A673 (cell line): ENCODE measurements around the gene PYY.

Source experiments
- CTCF ChIP-seq: fragments of 300-800, 200-600 bp; sonication (generic); conservative IDR thresholded peaks from 2 replicates; pipeline ENCODE4 v1.5.1; 2017; ENCODE audit warnings: low read depth, mild to moderate bottlenecking, antibody characterized with exemption, low read length, moderate library complexity, mixed read lengths
- EZH2 ChIP-seq: fragments of 200-600 bp; sonication (generic); IDR thresholded peaks from 2 replicates; pipeline ENCODE4 v1.6.1; 2017; ENCODE audit warnings: borderline replicate concordance, low read depth, mild to moderate bottlenecking, mixed read lengths, antibody characterized with exemption, low read length; ENCODE audit not compliant: poor library complexity, severe bottlenecking

GRCh38 chr17:43995150-43995471 is 41.4 kb upstream of the PYY start:
- no peak for TF ChIP-seq EZH2
- no peak for TF ChIP-seq CTCF
